CD4-positive, alpha-beta T cell treated with Interleukin-6 at 100 ng/mL for 8 hours (primary cell): Measurements from ENCODE around the gene TPSAB1.
"Not testable (repeated sequence)": the region's sequence is repeated elsewhere in the genome, so short reads cannot be mapped to it uniquely, and the experiment has no call there.

Experiments used
- DNase-seq: peaks from one replicate; pipeline ENCODE4 v3.0.0-alpha.2; 2020; ENCODE audit warnings: mixed read lengths, low spot score

TPSAB1 gene

DNA sequence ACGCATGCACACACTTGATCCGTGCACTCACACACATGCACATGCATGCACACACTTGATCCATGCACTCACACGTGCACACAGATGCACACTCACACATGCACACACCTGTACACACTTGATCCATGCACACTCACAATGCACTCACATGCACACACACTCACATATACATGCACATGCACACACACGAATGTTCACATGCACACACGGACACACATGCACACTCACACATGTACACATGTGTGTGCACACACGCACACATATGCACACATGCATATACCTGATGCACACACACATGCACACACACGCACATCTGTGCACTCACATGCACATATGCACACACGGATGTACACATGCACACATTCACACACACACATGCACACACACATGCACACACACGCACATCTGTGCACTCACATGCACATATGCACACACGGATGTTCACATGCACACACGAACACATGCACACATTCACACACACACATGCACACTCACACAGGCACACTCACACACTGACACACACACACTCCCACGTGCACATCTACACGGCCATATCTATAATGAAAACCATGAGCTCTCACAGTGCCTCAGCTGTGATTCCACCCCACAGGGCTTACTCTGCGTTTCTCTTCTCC is 7.5 kb downstream of the TPSAB1 start:
- not testable (repeated sequence) for DNase-seq

DNA sequence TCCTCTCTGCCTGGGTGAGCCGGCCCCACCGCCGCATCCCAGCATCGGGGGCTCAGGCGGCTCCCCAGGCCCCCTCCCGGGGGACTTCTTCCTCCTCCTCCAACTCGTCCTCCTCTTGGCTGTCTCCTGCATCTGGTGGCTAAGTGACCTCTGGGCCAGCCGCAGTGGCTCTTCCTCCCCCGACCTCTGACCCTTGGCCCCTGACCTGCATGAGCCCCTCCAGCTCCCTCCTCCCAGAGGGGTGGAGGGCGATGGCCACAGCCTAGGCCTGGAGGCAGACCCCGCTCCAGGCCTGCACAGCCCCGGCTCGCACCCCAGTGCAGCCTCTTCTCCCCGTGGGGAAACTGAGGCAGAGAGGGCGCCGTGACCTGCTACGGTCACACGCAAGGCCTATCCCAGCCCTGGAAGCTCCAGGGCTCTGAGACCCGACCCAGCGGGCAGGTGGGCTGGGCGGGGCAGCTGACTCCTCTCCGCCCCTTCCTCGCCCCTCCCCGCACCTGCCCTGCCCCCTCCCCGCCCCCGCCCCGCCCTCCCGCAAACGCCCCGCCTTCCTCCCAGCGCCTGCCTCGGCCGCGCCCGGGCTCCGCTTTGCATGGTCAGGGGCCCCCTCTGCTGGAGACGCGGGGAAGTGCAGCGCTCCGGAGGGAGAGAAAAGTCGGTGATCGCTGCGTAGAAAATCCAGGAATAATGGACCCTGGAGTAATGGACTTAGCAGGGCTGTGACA is 8.7 kb downstream of the TPSAB1 start:
- not testable (repeated sequence) for DNase-seq

GRCh38 chr16:1253701-1254364 is 13.3 kb downstream of the TPSAB1 start:
- not testable (repeated sequence) for DNase-seq

GRCh38 chr16:1254821-1255220 is 14.3 kb downstream of the TPSAB1 start:
- DNase-seq, result not testable (repeated sequence)

GRCh38 chr16:1255276-1256122 is 15.0 kb downstream of the TPSAB1 start, which contains the start of gene TPSD1:
TPSD1 (plus strand) TSS chr16:1256069; CDS start chr16:1256281, 212 bp downstream.
- not testable (repeated sequence) for DNase-seq

GRCh38 chr16:1256296-1256873 is 15.9 kb downstream of the TPSAB1 start:
- DNase-seq, result not testable (repeated sequence)

GRCh38 chr16:1256874-1257322 is 16.4 kb downstream of the TPSAB1 start:
- no peak for DNase-seq

GRCh38 chr16:1257561-1258224 is 17.2 kb downstream of the TPSAB1 start:
- DNase-seq, result no peak

GRCh38 chr16:1258225-1258600 is 17.7 kb downstream of the TPSAB1 start:
- DNase-seq, result no peak

DNA sequence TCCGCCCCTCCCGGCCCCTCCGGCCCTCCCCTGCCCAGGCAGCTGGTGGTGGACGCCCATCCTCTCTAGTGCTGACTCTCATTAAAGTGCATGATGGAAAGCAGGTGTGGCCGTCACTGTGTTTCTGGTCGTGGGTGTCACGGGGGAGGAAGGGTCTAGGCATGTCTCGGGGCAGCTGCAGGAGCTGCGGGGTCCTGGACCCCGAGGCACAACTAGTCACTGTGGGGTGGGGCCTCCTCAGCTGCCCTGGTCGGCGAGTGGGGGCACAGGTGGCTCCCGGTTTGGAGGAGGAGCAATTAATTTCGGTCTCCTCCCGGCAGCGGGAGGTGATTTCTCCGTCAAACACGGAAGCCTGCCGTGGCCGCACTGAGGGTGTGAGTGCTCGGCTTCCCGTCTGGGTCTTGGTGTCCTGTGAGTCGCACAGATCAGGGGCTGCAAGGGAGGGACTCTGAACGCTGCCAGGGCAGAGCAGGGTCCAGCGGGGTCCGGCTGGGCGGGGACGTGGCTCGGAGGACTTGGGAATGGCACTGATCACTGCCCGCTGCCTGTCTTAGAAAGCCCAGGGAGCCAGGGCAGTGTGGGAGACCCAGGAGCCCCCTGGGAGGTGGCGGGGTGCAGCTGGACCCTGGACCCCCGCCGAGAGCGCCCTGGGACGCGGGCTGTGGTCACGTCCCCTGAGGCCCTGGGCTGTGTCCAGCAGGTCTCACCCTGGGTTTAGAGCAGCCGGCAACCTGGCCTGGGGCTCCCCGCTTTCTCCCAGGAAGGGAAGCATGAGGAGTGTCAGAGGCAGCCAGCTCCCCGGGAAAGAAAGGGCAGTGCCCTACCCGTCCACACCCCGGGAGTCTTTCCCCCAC is 18.6 kb downstream of the TPSAB1 start:
- DNase-seq, result no peak

- no peak for DNase-seq
Measured at GRCh38 chr16:1259760-1260068, 19.2 kb downstream of the TPSAB1 start.

DNA sequence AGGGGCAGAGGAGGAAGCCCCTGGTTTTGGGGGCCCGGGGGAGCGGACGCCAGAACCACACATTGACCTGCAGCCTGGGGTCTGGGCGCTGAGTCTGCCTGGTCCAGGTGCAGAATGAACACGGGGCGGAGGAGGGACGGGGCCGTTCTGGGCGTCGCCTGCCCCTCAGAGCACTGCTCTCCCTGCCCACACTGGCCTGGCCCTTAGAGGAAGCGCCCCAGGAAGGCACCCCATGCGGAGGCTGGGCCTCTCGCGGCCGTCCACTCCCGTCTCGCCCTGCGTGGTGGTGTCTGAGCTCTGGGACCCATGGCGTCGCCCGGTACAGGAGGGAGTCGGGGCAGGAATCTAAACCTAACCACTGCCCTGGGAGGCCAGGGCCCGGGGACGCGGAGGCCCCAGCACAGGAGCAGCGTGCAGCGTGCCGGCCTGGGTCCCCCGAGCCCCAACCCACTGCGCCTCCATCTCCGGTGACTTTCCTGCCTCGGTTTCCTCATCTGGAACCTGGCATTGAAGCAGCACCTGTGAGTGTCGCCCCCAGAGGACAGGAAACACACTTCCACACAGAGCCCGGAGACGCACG is 19.7 kb downstream of the TPSAB1 start:
- DNase-seq, result no peak

DNA sequence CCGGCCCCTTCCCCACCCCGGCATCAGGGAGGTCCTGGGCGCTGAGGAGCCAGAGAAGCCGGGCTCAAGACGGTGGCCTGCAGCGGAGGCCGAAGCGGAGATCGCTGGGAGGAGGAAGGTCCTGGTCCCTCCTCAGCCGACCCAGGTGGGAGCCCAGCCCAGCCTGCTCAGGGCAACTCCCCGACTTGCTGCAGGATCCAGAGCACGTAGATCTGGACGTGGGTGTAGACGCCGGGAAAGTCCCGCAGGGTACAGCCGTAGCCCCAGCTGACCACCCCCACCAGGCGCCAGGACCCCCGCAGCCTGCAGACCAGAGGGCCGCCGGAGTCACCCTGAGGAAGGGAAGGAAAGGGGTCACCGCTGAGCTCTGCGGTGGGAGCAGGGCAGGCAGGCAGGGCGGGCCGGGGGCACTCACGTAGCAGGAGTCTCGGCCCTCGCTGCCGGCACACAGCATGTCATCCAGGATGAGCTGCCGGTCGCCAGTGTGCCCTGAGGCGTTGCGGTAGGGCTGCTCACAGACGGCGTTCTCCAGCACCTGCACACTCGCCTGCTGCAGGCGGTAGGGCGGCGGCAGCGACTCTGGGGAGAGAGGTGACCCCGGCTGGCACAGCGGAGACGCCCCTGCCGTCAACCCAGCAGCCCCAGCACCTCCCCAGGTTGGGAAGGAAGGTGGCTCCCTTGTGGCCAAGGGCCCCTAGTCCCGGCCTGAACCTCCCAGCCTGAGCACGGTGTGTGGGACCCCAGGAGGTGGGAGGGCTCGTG is 20.8 kb downstream of the TPSAB1 start:
- DNase-seq, result no peak

DNA sequence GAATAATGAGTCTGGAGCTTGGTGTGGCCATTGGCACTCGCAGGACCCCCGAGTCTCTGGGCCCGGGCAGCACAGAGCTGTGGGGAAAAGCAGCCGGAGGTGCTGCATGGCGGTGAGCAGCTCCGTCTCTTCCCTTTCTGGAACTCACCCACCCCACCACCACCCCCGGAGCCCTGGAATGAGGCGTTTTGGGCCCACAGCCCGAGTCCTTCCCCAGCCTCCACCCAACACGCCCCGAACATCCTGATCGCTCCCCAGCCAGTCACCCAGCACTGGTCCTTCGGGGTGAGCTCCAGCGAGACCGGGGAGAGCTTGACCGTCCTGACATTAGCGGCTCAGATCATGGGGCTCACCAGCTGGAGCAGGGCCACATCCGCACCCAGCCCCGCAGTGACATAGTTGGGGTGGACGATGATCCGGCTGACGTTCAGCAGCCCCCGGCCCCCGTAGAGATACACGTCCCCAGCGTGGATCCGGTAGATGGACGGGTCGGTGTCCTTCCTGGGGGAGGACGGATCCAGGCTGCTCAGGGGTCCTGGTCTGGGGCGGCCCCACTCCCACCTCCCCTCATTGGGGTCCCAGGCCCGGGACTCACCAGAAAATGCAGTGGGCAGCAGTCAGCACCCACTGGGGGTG is 21.8 kb downstream of the TPSAB1 start:
- DNase-seq, result no peak

DNA sequence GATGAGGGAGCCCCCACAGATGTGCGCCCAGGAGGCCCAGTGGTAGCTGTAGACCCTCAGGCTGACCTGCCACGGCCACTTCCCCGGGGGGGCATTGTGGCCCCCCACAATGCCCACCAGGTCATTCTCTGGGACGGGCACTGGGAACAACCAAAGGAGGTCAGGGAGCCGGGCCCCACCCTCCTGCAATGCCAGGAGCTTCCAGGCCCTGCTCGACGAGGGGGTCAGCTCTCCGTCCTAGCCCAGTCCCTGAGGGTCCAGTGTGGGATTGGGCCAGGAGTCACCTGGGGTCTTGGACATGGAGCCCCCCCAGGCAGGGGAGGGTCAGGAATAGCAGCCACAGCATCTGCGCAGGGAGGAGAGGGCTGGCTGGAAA is 22.3 kb downstream of the TPSAB1 start:
- no peak for DNase-seq

DNA sequence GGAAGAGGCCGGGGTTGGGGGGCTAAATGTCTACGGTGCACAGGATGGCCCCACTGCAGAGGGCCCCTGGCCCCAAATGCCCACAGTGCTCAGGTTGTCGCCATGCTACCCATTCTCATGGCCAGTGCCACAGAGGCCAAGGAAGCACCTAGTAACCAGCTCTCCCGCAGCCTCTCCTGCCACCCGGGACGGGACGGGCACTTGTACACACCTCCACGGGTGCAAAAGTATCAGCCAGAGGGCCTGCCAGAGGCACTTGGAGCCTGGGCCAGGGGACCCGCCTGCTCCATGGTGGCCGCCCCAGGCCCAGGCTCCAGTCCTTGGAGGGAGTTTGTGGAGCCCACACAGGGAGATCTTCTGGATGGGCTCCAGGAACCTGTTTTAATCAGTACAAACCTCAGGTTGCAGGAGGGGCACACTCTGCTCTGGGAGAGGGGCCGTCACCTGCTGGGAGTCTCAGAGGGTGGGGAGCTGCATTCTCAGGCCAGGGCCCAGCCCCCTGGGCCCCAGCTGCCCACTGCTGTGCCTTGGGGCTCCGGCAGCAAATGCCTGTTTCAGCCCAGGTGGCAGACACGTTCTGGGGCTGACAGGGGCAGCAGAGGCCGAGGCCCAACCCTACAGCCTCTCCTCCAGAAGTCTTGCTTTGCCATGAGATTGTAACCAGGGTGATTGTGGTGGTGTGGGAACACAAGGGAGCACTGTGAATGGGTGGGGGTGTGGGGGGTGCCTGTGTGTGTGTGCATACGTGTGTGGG is 23.3 kb downstream of the TPSAB1 start:
- no peak for DNase-seq

GRCh38 chr16:1264345-1265089 is 24.0 kb downstream of the TPSAB1 start:
- no peak for DNase-seq
